T-helper 1 cell treated with Interleukin-12 subunit alpha and Interleukin-12 subunit beta and Interleukin-4 antibody, amounts not matched to agents 30 μg/mL and 1 μg/mL, for 36 hours (primary cell): ENCODE measurements around the gene PTPRN2.

ENCODE experiments used
- H3K27ac Mint-ChIP-seq: one replicate; pipeline ENCODE4 v1.8.0; 2021; ENCODE audit warnings: mild to moderate bottlenecking, mixed read lengths
- H3K27me3 Mint-ChIP-seq: one replicate; pipeline ENCODE4 v1.8.0; 2021; ENCODE audit warnings: low read depth, mixed read lengths
- H3K36me3 Mint-ChIP-seq: one replicate; pipeline ENCODE4 v1.8.0; 2021; ENCODE audit warnings: low read depth, mixed read lengths
- H3K4me1 Mint-ChIP-seq: one replicate; pipeline ENCODE4 v1.8.0; 2021; ENCODE audit warnings: low read depth, mixed read lengths
- H3K4me3 Mint-ChIP-seq: one replicate; pipeline ENCODE4 v1.8.0; 2021; ENCODE audit warnings: mild to moderate bottlenecking, moderate library complexity, mixed read lengths
- H3K9me3 Mint-ChIP-seq: one replicate; pipeline ENCODE4 v1.8.0; 2021; ENCODE audit warnings: mixed read lengths

Gene PTPRN2

GRCh38 chr7:157633465-157634185 lies 954.0 kb downstream of the PTPRN2 start:
- no peaks in the 10 kb centered on the region for H3K4me1 Mint-ChIP-seq
- H3K36me3 Mint-ChIP-seq: no peaks in the 10 kb centered on the region
- no peaks in the 10 kb centered on the region for H3K9me3 Mint-ChIP-seq
- H3K27ac Mint-ChIP-seq: no peak overlapping the region
- no peak overlapping the region for H3K4me3 Mint-ChIP-seq
- H3K27me3 Mint-ChIP-seq: peaks cover 37% of the 10 kb centered on the region

- Mint-ChIP-seq H3K4me3 (no peak overlapping the region), H3K36me3 (no peaks in the 10 kb centered on the region), H3K9me3 (no peaks in the 10 kb centered on the region), H3K27me3 (peaks cover 40% of the 10 kb centered on the region), H3K27ac (no peak overlapping the region), H3K4me1 (peaks cover 17% of the 10 kb centered on the region)
These were observed 957.2 kb downstream of the PTPRN2 start for GRCh38 chr7:157630301-157630853.

- no peaks in the 10 kb centered on the region for H3K9me3 Mint-ChIP-seq
- H3K4me1 Mint-ChIP-seq: peaks cover 25% of the 10 kb centered on the region
- no peak overlapping the region for H3K4me3 Mint-ChIP-seq
- no peak overlapping the region for H3K27ac Mint-ChIP-seq
- peaks cover 49% of the 10 kb centered on the region for H3K27me3 Mint-ChIP-seq
- peaks cover 3% of the 10 kb centered on the region for H3K36me3 Mint-ChIP-seq
These were observed 959.2 kb downstream of the PTPRN2 start for GRCh38 chr7:157628456-157628855.

GRCh38 chr7:157627646-157628045 lies 960.0 kb downstream of the PTPRN2 start:
- H3K9me3 Mint-ChIP-seq: no peaks in the 10 kb centered on the region

GRCh38 chr7:157627033-157627432 lies 960.6 kb downstream of the PTPRN2 start:
- no peaks in the 10 kb centered on the region for H3K9me3 Mint-ChIP-seq
- H3K27me3 Mint-ChIP-seq: peaks cover 51% of the 10 kb centered on the region
- peaks cover 27% of the 10 kb centered on the region for H3K4me1 Mint-ChIP-seq
- no peak overlapping the region for H3K27ac Mint-ChIP-seq
- peaks cover 3% of the 10 kb centered on the region for H3K36me3 Mint-ChIP-seq
- no peak overlapping the region for H3K4me3 Mint-ChIP-seq

More at GRCh38 chr7:157627646-157628045, 960.0 kb downstream of the PTPRN2 start:
- Mint-ChIP-seq H3K4me1 (peaks cover 25% of the 10 kb centered on the region), H3K27me3 (peaks cover 51% of the 10 kb centered on the region), H3K4me3 (no peak overlapping the region), H3K27ac (no peak overlapping the region), H3K36me3 (peaks cover 3% of the 10 kb centered on the region)

GRCh38 chr7:157625973-157626742 lies 961.5 kb downstream of the PTPRN2 start:
- Mint-ChIP-seq H3K9me3 (no peaks in the 10 kb centered on the region), H3K27me3 (peaks cover 51% of the 10 kb centered on the region), H3K36me3 (peaks cover 3% of the 10 kb centered on the region), H3K4me3 (peak overlapping the region; percentile 64), H3K4me1 (peaks cover 31% of the 10 kb centered on the region), H3K27ac (peak overlapping the region; percentile 77)

GRCh38 chr7:157623556-157623955 lies 964.1 kb downstream of the PTPRN2 start:
- H3K27ac Mint-ChIP-seq: no peak overlapping the region
- H3K4me1 Mint-ChIP-seq: peaks cover 31% of the 10 kb centered on the region
- H3K36me3 Mint-ChIP-seq: peaks cover 3% of the 10 kb centered on the region
- no peak overlapping the region for H3K4me3 Mint-ChIP-seq
- H3K9me3 Mint-ChIP-seq: no peaks in the 10 kb centered on the region
- peaks cover 37% of the 10 kb centered on the region for H3K27me3 Mint-ChIP-seq

- Mint-ChIP-seq H3K36me3 (peaks cover 3% of the 10 kb centered on the region), H3K4me3 (peak overlapping the region; percentile 37), H3K27me3 (peaks cover 31% of the 10 kb centered on the region), H3K27ac (peak overlapping the region; percentile 20), H3K9me3 (no peaks in the 10 kb centered on the region), H3K4me1 (peaks cover 31% of the 10 kb centered on the region)
These were observed 965.0 kb downstream of the PTPRN2 start for GRCh38 chr7:157622408-157623205.

GRCh38 chr7:157622000-157622399 lies 965.6 kb downstream of the PTPRN2 start:
- peaks cover 3% of the 10 kb centered on the region for H3K36me3 Mint-ChIP-seq
- H3K9me3 Mint-ChIP-seq: no peaks in the 10 kb centered on the region
- peak overlapping the region; percentile 37 for H3K4me3 Mint-ChIP-seq
- H3K27me3 Mint-ChIP-seq: peaks cover 25% of the 10 kb centered on the region
- peaks cover 29% of the 10 kb centered on the region for H3K4me1 Mint-ChIP-seq
- peak overlapping the region; percentile 20 for H3K27ac Mint-ChIP-seq

GRCh38 chr7:157621131-157621681 lies 966.4 kb downstream of the PTPRN2 start:
- Mint-ChIP-seq H3K27me3 (peaks cover 17% of the 10 kb centered on the region), H3K9me3 (no peaks in the 10 kb centered on the region), H3K4me3 (no peak overlapping the region), H3K36me3 (peaks cover 3% of the 10 kb centered on the region), H3K27ac (no peak overlapping the region), H3K4me1 (peaks cover 21% of the 10 kb centered on the region)

- no peaks in the 10 kb centered on the region for H3K9me3 Mint-ChIP-seq
- peaks cover 15% of the 10 kb centered on the region for H3K27me3 Mint-ChIP-seq
- H3K4me1 Mint-ChIP-seq: peaks cover 15% of the 10 kb centered on the region
- no peak overlapping the region for H3K4me3 Mint-ChIP-seq
- peaks cover 3% of the 10 kb centered on the region for H3K36me3 Mint-ChIP-seq
- no peak overlapping the region for H3K27ac Mint-ChIP-seq
These were observed 967.0 kb downstream of the PTPRN2 start for GRCh38 chr7:157620616-157621015.

- Mint-ChIP-seq H3K4me3 (no peak overlapping the region), H3K27me3 (peaks cover 11% of the 10 kb centered on the region), H3K36me3 (no peaks in the 10 kb centered on the region), H3K4me1 (peaks cover 9% of the 10 kb centered on the region), H3K27ac (no peak overlapping the region), H3K9me3 (no peaks in the 10 kb centered on the region)
These were observed 967.7 kb downstream of the PTPRN2 start for GRCh38 chr7:157619753-157620525.

- H3K9me3 Mint-ChIP-seq: no peaks in the 10 kb centered on the region
- peaks cover 9% of the 10 kb centered on the region for H3K4me1 Mint-ChIP-seq
- H3K4me3 Mint-ChIP-seq: no peak overlapping the region
- no peaks in the 10 kb centered on the region for H3K36me3 Mint-ChIP-seq
- H3K27ac Mint-ChIP-seq: no peak overlapping the region
- peaks cover 8% of the 10 kb centered on the region for H3K27me3 Mint-ChIP-seq
These were observed 968.6 kb downstream of the PTPRN2 start for GRCh38 chr7:157618823-157619606.
